Activated naive CD4-positive, alpha-beta T cell treated with anti-CD3 and anti-CD28 coated beads, Interleukin-2, amount 50 U/mL, for 16 hours (primary cell): ENCODE data around the gene UBE2E1.
"Not testable (repeated sequence)": the region's sequence is repeated elsewhere in the genome, so short reads cannot be mapped to it uniquely, and the experiment has no call there.

ENCODE experiments used
- DNase-seq: peaks from one replicate; pipeline ENCODE4 v3.0.0-alpha.2; 2020

UBE2E1 gene

DNA sequence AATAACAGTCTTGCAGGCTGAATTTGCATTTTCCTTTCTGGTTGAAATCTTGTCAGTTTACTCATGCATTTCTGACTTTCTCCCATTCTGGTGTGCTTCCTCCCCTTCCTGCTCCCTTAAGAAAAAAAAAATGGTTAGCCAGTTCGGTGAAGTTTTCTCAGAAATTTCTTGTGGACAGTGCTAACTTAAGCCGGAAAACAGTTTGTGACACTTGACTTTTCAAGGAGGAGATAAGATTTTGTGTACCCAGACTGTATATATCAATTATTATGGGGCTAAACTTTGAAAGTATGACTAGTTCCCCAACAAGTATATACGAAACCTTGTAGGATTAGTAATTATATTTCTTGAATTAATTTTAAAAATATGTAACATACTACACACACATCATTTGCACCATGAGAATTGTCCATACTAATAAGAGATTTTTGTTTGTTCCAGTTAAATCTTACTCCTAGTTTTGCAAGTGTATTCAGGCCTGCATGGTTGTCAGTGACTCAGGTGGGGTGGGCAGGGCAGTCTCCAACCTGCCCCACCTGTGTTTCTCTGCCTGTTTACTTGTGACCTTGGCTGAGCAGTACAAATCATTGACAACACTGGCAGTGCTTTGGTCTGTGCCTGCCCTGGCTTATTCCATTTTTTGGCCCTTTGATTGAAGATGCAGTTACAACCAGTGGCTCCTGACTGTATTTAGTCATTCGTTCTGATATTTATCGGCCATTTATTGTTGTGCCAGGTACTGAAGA lies 19.1 kb downstream of the UBE2E1 start:
- no peak for DNase-seq

DNA sequence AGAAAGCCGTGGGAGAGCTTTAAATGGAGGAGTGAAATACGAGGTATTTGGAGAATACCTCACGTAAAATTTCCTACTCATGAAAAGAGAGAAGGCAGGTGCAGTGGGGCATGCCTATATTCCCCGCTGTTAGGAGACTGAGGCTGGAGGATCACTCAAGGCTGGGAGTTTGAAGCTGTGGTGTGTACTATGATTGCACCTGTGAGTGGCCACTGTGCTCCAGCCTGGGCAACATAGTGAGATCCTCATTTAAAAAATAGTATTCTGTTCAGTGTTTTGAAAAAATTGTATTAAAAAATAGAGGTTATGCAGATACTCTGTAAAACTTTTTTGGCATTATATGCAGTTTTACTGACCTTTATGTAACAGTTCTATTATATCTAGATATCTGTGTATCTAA lies 20.0 kb downstream of the UBE2E1 start:
- DNase-seq: no peak

DNA sequence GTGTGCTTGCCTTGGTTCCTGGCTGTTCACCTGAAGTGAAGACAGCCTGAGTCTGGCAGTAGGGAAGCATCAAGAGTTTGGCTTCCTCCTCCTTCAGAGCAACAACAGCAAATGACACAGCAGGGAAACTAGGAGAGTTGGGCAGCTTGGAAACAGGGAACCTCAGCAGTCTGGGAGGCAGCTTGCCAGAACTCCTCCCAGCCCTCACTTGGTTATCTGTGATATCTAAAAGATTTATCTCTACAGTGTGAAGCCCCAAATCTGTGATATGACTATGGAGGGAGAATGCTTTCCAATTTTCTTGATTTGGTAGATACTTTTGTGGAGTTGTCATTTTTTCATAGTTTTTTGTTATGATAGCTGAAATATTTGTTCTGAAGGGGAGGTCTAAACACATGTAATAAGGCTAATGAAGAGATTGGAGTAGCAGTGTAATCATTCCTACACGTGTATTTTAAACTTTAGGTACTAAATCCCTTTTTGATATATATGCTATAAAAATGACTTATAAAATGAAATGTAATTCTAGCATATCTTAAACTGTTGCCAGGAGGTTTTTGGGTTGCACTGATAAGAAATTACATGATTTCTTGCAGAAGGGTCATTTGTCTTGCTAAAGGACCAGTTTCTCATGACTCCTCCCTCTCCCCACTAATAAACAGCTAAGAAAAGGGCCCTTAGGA lies 20.8 kb downstream of the UBE2E1 start:
- DNase-seq: no peak

DNA sequence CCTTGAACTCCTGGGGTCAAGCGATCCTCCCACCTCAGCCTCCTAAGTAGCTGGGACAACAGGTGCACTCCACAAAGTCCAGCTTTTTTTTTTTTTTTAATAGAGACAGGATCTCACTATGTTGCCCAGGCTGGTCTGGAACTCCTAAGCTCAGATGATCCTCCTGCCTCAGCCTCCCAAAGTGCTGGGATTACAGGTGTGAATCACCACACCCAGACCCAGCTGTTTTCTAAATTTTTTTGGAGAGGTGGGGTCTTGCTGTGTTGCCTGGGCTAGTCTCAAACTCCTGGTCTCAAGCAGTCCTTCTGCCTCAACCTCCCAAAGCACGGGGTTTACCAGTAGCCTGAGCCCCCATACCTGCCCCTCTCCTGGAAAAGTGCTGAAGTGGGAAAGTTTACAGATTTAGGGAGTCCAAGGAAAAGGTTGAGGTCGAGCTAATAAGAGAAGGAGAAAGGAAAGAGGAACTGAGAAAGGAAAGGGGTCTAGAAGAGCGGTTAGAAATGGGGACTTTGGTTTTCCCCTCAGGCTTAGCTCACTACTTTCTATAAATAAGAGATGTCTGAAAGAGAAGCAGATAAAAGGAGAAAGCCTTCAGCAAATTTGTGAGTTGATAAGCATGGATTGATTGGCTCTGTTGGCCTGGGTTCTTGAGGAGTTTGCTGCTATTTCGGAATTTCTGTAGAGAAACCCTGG lies 23.6 kb downstream of the UBE2E1 start:
- no peak for DNase-seq

DNA sequence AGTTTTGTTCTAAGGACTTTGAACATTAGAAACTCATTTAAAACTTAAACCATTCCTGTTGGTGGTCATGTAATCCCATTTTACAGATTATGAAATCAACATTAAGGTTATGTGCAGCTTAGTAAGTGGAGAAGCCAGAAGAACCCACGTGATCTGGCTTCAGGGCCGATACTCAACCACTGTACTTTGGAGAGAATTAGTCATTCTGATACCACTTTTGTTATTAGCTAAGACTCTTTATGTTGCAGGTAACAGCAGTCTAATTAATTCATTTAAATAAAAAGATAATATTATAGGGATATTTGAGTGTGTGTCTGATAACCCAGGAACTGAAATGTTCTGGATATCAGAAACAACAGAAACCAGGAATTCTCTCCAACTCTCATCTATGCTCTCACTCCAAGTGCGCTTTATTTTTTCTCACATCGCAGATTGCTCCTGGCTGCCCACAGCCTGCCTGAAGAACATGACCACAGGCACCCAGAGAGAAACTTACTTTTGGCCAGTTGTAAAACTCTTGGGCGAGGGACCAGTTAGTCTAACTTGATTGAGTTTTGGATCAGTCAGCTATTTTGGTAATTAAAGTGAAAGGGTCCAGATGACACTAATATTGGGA lies 25.2 kb downstream of the UBE2E1 start:
- DNase-seq: no peak

DNA sequence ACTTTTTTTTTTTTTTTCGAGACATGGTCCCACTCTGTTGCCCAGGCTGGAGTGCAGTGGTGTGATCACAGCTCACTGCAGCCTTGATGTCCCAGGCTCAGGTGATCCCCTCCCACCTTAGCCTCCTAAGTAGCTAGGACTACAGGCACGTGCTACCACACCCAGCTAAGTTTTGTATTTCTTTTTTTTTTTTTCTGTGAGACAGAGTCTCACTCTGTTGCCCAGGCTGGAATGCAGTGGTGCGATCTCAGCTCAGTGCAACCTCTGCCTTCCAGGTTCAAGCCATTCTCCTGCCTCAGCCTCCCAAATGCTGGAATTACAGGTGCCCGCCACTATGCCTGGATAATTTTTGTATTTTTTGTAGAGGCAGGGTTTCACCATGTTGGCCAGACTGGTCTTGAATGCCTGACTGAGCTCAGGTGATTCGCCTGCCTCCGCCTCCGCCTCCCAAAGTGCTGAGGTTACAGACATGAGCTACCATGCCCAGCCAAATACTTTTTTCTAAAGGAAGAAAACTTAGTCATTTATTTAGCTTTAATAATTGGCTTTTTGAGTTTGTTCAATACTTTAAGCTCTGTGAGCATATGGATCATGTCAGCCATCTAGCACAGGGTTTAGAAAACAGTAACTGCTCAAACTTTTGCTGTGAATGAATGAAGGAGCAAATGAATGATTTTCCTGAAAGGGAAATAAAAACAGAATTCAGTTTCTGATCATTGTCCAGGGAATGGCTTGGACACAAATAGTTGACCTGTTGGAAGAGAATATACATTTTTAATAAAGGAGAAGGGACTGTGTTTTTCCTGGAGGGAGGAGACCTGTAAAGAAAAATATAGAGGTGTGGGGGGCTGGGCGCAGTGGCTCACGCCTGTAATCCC lies 26.0 kb downstream of the UBE2E1 start:
- DNase-seq: no peak

DNA sequence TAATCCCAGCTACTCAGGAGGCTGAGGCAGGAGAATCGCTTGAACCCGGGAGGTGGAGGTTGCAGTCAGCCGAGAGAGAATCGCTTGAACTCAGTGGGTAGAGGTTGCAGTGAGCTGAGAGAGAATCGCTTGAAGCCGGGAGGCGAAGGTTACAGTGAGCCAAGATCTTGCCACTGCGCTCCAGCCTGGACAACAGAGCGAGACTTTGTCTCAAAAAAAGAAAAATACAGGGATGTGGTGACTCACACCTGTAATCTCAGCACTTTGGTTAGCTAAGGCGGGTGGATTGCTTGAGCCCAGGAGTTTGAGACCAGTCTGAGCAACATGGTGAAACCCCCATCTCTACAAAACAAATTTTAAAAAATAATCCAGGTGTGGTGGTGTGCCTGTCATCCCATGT lies 26.8 kb downstream of the UBE2E1 start:
- no peak for DNase-seq

DNA sequence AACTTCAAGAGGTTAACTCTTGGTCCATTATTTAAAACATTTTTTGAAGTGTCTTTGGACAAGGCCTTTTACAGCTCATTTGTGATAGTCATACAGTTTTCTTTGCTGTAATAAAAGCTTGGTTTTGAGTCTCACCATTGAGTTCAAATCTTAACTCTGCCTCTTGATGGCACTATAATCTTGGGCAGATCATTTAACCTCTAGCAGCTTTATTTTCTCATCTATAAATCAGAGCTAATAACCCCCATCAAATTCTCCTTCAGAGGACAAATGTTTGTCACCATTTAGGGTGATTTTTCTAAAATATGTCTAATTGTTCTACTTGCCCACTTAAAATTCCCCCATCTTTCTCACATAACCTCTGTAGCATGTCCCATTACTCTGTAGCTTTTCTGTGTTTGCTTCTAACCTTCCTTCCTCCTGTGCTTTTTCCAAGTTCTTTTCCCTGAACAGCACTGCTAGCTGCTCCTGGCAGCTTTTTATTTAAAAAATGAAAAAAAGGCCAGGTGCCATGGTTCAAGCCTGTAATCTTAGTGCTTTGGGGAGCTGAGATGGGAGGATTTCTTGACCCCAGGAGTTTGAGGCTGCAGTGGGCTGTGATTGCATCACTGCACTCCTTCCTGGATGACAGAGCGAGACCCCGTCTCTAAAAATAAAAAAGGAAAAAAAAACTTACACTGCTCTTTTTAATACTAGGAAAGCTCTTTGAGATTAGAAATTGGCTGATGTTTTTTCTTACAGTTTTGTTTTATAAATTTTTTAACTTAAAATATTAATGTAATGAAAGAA lies 28.5 kb downstream of the UBE2E1 start:
- DNase-seq: no peak

DNA sequence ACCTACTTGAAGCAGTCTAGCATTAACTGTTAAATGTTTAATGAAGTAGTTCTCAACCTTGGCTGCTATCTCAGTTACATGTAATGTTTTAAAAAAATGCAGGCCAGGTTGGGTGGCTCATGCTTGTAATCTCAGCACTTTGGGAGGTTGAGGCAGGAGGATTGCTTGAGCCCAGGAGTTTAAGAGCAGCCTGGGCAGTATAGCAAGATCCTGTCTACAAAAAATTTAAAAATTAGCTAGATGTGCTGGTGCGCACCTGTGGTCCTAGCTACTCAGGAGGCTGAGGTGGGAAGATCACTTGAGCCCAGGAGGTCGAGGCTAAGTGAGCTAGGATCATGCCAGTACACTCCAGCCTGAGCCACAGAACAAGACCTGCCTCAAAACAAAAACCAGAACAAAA lies 29.3 kb downstream of the UBE2E1 start:
- no peak for DNase-seq

DNA sequence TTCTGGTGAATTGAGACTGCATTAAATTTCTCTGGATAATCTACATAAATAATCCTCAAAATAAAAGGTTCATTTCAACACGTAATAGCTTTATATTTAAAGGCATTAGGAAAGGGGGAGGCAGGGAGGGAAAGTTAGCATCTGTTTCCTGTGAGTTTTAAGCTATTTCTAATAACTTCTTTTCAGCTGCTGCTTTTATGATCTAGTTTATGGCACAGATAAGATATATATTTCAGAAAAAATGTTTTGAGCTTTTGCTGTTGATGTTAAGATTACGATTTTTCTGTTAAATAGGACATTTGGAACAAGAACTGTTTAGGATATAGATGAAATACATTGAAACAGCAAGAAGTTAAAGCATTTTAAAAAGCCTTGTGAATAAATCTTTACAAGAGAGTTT lies 30.0 kb downstream of the UBE2E1 start:
- DNase-seq: no peak

DNA sequence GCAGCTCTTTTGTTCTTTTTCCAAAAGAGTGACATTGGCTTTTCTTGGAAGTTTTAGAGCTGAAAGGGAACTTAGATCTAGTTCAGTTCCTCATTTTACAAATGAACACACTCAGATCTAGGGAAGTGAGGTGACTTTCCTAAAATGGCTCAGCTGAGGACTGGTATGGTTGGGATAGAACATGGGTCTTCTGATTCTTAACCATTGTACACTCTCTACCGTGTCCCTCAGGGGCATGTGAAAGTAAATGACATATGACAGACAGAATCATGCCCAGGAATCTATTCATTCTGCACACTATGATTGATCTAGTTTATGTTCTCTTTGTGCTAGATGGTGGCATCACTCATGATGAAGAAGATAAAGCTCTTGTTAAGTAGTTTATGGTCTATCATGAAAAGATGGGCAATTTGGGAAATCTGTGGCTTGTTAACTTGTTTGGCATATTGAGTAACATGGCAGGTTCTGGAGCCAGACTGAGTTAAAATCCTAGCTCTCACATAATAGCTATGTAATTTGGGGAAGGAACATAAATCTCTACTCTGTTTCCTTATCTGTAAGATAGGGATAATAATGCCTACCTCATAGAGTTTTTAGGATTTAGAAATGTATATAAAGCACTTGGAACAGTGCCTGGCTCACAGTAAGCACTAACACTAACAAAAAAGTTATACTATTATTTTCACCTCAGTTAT lies 30.9 kb downstream of the UBE2E1 start:
- DNase-seq: no peak

DNA sequence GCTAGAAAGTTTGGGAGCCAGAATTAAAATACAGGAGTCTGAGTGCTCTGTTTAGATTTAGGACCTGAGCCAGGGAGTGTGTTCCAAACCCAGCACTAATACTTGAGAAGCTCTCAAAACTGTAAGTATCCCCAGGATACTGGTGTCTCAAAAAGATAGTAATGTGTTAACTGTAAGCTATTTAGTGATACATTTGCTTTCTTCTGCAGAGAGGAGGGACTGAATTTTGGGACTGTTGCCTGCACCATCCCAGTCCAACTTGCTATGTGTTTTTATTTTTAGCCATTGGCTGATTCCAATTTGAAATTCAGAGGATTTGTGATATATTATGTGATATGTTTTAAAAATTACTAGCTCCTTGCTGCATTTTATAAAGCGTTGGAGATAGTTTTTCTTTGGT lies 31.5 kb downstream of the UBE2E1 start:
- no peak for DNase-seq

DNA sequence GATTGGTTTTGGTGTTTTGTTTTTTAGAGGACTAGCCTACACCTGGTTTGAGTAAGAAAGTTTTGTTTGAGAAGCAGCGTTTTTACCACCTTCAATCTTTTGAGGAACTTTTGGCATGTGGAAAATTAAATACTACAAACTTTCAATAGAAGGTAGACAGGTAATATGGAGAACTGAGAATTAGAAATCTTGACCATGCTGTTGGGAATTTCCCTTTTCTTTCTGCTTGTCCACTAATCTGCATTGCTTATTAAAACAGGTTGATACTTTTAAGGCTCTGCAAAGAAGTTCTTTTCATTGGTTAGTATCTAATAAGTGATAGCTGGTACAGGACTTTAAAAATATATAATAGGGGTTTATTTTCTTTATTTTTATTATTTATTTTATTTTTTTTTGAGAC lies 31.9 kb downstream of the UBE2E1 start:
- no peak for DNase-seq

DNA sequence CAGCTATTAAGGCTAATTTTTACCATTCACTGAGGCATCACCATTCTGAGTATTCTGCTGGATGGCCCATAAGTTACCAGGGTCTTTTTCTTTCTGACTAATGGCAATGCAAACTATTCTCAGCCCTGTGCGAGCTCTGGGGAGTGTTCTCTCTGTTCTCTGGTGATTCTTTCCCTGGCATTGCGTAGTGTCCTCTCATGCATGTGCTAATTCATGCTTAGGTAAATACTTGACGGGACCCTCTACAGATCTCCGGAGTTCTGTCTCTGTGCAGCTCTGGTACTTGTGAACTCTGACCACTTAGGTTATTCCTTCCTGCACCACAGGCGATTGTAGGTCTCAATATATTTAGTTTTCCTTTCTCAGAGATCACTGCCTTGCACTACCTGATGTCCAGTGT lies 34.8 kb downstream of the UBE2E1 start:
- DNase-seq: no peak

DNA sequence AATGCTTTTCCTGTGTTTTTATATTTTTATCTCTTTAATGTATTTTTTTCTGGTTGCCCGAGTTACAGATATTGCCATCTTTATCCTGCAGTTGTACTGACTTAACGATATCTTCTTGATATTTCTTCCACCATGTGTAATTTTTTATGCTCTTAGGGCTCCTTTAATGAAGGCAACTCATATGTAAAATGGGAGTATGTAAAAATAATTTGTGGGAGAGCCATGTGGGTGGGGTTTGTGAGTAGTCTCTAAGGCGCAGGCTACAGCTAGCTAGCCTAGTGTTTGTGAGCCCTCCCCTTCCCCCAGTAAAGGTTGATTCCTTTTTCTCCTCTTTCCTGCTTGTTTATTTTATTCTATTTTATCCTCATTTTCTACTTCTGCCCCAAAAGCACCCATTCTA lies 38.1 kb downstream of the UBE2E1 start:
- no peak for DNase-seq

DNA sequence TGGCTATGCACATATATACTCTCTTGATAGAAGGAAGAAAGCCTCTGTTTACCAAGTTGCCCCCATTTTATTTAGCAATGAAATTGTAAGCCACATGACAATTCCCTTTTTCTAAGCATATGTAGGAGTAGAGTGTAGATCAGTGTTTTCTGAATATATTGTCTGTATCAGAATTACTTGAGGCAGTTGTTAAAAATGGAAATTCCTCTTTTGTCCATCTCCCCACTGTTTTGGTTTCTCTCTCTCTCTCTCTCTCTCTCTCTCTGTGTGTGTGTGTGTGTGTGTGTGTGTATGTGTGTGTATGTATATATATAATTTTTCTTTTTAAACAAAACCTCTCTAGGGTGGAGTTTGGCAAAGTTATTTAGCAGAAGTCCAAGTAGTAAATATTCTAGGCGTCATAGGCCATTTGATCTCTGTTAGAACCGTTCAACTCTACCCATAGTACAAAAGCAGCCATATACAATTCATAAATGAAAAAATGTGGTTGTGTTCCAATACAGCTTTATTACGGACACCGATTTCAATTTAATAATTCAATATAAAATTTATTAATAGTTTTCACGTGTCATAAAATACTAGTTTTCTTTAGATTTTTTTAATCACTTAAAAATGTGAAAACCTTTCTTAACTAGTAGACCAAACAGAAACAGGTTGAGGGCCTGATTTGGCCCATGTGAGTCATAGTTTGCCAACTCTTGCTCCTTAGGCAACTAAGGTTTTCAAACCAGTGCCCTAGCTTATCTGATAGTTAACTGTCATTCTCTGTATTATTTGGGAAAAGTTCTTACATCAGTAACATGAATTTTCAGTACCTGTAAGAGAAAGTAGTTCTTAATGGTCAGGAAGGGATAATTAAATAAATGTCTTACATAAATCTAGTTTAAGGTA lies 39.8 kb downstream of the UBE2E1 start:
- DNase-seq: no peak

DNA sequence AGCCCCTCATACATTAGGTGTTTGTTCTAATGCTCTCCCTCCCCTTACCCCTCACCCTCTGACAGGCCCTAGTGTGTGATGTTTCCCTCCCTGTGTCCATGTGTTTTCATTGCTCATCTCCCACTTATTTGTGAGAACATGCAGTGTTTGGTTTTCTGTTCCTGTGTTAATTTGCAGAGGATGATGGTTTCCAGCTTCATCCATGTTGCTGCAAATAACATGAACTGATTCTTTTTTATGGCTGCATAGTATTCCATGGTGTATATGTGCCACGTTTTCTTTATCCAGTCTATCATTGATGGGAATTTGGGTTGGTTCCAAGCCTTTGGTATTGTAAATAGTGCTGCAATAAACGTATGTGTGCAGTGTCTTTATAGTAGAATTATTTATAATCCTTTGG lies 43.7 kb downstream of the UBE2E1 start:
- DNase-seq: not testable (repeated sequence)

DNA sequence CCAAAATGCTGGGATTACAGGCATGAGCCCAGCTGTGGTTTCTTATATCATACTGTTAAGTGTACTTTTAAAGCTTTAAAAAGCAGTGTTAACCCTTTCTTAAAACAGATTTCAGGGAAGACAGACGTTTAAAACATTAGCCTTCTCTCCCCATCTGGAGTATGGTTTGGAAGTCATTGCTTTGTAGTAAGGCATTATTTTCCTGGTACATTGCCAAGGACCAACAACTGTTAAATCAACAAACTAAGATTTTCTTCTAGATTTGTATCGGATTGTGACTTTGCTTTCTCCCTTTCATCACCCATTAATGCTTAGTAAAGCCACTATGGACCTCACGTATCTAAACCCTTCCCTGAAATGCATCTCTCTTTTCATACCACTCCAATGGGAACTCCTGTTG lies 50.5 kb downstream of the UBE2E1 start:
- no peak for DNase-seq

DNA sequence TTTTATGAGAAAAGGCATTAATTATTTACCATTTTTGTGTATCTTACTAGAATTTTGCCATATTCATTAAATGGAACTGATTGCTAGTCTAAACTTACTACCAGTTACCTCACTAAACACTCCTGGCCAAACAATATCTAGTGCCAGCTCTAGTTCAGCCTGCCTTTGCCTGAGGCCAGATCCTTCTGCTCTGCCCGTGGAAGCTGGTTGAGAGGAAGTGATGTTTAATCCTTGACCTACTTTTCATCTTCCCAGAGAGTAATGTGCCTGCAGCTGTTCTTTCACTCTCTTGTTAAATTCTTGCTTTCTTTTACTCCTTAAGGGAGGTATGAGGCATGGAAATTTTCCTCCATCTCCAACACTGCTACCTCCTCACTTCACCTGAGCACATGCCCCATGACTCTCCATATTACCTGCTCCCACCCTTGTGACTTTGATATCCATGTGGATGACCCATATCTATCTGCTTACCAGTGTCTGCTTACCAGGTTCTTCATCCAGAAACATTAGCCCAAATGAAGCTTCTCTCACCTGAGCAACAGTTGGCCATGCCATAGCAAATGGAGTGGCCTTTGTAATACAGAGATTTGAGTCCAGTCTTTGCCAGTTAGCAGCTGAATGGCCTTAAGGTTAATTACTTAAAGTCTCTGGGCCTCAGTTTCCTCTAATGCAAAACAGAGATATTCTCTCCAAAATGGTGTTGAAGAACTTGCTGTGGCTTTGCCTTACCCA lies 53.4 kb downstream of the UBE2E1 start:
- DNase-seq: no peak
